Neural progenitor cell (in vitro differentiated cells): ENCODE results near the gene DOCK9. TPM values are rescaled to one million over a fixed set of nuclear protein-coding genes. Genes with fewer than 3 reads are reported as not detected.

Experiments
- DNase-seq: peaks from one replicate; pipeline ENCODE4 v3.0.0-alpha.2; 2016; ENCODE audit warnings: low spot score
- H2AFZ ChIP-seq: fragments of 200-600 bp; sonication (generic); replicated peaks from 2 replicates; pipeline ENCODE4 v1.6.1; 2016; ENCODE audit warnings: antibody characterized with exemption
- H3F3A ChIP-seq: fragments of 200-600 bp; sonication (generic); 2 replicates; pipeline ENCODE4 v1.6.1; 2016; ENCODE audit warnings: antibody characterized with exemption, low read depth
- H3K27ac ChIP-seq: fragments of 200-600 bp; sonication (generic); 2 replicates; pipeline ENCODE4 v1.5.1; 2016; ENCODE audit warnings: mild to moderate bottlenecking
- H3K27me3 ChIP-seq: fragments of 200-600 bp; sonication (generic); 2 replicates; pipeline ENCODE4 v1.6.1; 2016; ENCODE audit warnings: mild to moderate bottlenecking, moderate library complexity
- H3K36me3 ChIP-seq: fragments of 200-600 bp; sonication (generic); 2 replicates; pipeline ENCODE4 v1.5.1; 2016
- H3K4me1 ChIP-seq: fragments of 200-600 bp; sonication (generic); 2 replicates; pipeline ENCODE4 v1.6.1; 2016; ENCODE audit warnings: mixed run types
- H3K4me2 ChIP-seq: fragments of 200-600 bp; sonication (generic); 2 replicates; pipeline ENCODE4 v1.6.1; 2016
- H3K4me3 ChIP-seq: fragments of 200-600 bp; sonication (generic); 2 replicates; pipeline ENCODE4 v1.5.1; 2016
- H3K79me2 ChIP-seq: fragments of 200-600 bp; sonication (generic); 2 replicates; pipeline ENCODE4 v1.6.1; 2016; ENCODE audit warnings: low read depth
- H3K9ac ChIP-seq: fragments of 200-600 bp; sonication (generic); 2 replicates; pipeline ENCODE4 v1.6.1; 2016
- H3K9me3 ChIP-seq: fragments of 200-600 bp; sonication (generic); 2 replicates; pipeline ENCODE4 v1.5.1; 2016; ENCODE audit warnings: low read depth
- H4K20me1 ChIP-seq: fragments of 200-600 bp; sonication (generic); 2 replicates; pipeline ENCODE4 v1.6.1; 2016; ENCODE audit warnings: low read depth
- H3K27ac Mint-ChIP-seq: 3 replicates; pipeline ENCODE4 v1.8.0; 2021; ENCODE audit warnings: mixed read lengths
- H3K27me3 Mint-ChIP-seq: 2 replicates; pipeline ENCODE4 v1.8.0; 2022; ENCODE audit warnings: low read depth, mild to moderate bottlenecking, inconsistent platforms, moderate library complexity, mixed read lengths; ENCODE audit not compliant: insufficient read depth
- H3K36me3 Mint-ChIP-seq: 3 replicates; pipeline ENCODE4 v1.8.0; 2021; ENCODE audit warnings: mixed read lengths
- H3K4me1 Mint-ChIP-seq: 3 replicates; pipeline ENCODE4 v1.8.0; 2021; ENCODE audit warnings: mixed read lengths
- H3K4me3 Mint-ChIP-seq: 3 replicates; pipeline ENCODE4 v1.8.0; 2021; ENCODE audit warnings: mild to moderate bottlenecking, moderate library complexity, mixed read lengths
- H3K9me3 Mint-ChIP-seq: 3 replicates; pipeline ENCODE4 v1.8.0; 2020; ENCODE audit warnings: mixed read lengths
- EZH2 ChIP-seq: fragments of 200-600 bp; sonication (generic); IDR thresholded peaks from 2 replicates; pipeline ENCODE4 v1.6.1; 2017; ENCODE audit warnings: antibody characterized with exemption, mild to moderate bottlenecking, moderate library complexity
- EZH2phosphoT487 ChIP-seq: fragments of 200-600 bp; sonication (generic); IDR thresholded peaks from 2 replicates; pipeline ENCODE4 v1.6.1; 2017; ENCODE audit warnings: antibody characterized with exemption
- total RNA-seq: library from RNA; depleted of rRNA; stranded (reverse); fragments of >200 nt; gene quantifications from 2 replicates; pipeline ENCODE4 v1.2.3, GENCODE V29; 2015; ENCODE audit warnings: low replicate concordance
- TF ChIP-seq, protein P1 (sequence below): fragments of 200-600 bp; sonication (generic); IDR thresholded peaks from 2 replicates; pipeline ENCODE4 v1.5.1; 2017; ENCODE audit warnings: antibody characterized with exemption, mild to moderate bottlenecking

Gene DOCK9
- total RNA-seq, 1 donor from 2014 or later = 16.6 TPM

DNA sequence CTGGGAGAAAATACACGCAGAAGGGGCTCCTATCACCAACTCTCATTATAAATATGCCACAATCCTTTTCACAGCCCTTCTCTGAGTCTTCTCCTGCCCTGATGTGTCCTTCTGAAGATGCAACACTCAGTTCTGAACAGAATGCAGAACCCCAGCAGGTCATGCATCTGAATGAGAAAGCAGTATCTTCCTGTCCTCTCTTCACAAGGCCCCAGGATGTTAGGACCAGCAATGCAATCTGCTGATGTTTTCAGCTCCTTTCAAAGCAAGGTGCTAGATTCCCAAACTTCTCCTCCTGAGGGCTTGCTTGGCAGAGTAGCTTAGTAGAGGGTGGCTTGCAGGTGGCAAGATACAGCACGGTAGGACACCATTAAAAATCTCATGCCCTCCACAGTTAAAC, 22.3 kb upstream of the DOCK9 start:
- Histone ChIP-seq H3K27me3 (no peaks in the 10 kb centered on the region), H3K79me2 (no peaks in the 10 kb centered on the region), H3K4me3 (no peak overlapping the region), H3K9ac (no peak overlapping the region), H4K20me1 (no peaks in the 10 kb centered on the region), H3K4me1 (peaks cover 10% of the 10 kb centered on the region), H3K36me3 (no peaks in the 10 kb centered on the region), H3F3A (peaks cover 4% of the 10 kb centered on the region), H3K4me2 (no peak overlapping the region), H3K27ac (no peak overlapping the region), H3K9me3 (no peaks in the 10 kb centered on the region), H2AFZ (no peak overlapping the region)
- DNase-seq = no peak
- TF ChIP-seq, protein P1, sequence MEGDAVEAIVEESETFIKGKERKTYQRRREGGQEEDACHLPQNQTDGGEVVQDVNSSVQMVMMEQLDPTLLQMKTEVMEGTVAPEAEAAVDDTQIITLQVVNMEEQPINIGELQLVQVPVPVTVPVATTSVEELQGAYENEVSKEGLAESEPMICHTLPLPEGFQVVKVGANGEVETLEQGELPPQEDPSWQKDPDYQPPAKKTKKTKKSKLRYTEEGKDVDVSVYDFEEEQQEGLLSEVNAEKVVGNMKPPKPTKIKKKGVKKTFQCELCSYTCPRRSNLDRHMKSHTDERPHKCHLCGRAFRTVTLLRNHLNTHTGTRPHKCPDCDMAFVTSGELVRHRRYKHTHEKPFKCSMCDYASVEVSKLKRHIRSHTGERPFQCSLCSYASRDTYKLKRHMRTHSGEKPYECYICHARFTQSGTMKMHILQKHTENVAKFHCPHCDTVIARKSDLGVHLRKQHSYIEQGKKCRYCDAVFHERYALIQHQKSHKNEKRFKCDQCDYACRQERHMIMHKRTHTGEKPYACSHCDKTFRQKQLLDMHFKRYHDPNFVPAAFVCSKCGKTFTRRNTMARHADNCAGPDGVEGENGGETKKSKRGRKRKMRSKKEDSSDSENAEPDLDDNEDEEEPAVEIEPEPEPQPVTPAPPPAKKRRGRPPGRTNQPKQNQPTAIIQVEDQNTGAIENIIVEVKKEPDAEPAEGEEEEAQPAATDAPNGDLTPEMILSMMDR = no peak
- no peak for TF ChIP-seq EZH2
- TF ChIP-seq EZH2phosphoT487 = no peak
- H3K36me3 Mint-ChIP-seq = no peaks in the 10 kb centered on the region
- H3K4me3 Mint-ChIP-seq = no peak overlapping the region
- H3K27ac Mint-ChIP-seq = no peak overlapping the region
- no peaks in the 10 kb centered on the region for H3K9me3 Mint-ChIP-seq
- H3K27me3 Mint-ChIP-seq = no peaks in the 10 kb centered on the region
- peaks cover 19% of the 10 kb centered on the region for H3K4me1 Mint-ChIP-seq

DNA sequence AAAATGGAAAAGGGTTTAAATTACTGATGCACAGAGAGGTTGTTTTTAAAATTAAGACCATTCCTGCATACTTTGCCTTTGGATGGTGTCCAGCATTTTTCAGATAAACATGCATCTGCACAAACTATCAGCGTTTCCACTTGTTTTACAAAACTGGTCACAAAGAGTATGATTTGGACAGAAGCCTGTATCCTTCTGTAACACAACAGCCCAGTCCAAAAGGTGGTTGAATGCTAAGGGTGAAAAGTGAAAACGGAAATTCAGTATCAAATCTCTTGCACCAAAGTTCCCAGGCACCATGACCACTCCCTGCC, 21.7 kb upstream of the DOCK9 start:
- no peak overlapping the region for H3K4me3 ChIP-seq
- peaks cover 19% of the 10 kb centered on the region for H3K4me1 Mint-ChIP-seq
- H3K79me2 ChIP-seq = no peaks in the 10 kb centered on the region
- no peak for TF ChIP-seq EZH2phosphoT487
- TF ChIP-seq EZH2 = no peak
- TF ChIP-seq, protein P1 = no peak
- H3K27me3 Mint-ChIP-seq = no peaks in the 10 kb centered on the region
- no peak overlapping the region for H2AFZ ChIP-seq
- H3K9me3 ChIP-seq = no peaks in the 10 kb centered on the region
- H3K27ac Mint-ChIP-seq = no peak overlapping the region
- no peak overlapping the region for H3K4me3 Mint-ChIP-seq
- H3K36me3 ChIP-seq = no peaks in the 10 kb centered on the region
- no peak overlapping the region for H3K4me2 ChIP-seq
- H3K36me3 Mint-ChIP-seq = no peaks in the 10 kb centered on the region
- no peak overlapping the region for H3K27ac ChIP-seq
- H4K20me1 ChIP-seq = no peaks in the 10 kb centered on the region
- DNase-seq = no peak
- peaks cover 4% of the 10 kb centered on the region for H3F3A ChIP-seq
- H3K9ac ChIP-seq = no peak overlapping the region
- H3K27me3 ChIP-seq = no peaks in the 10 kb centered on the region
- peaks cover 10% of the 10 kb centered on the region for H3K4me1 ChIP-seq
- H3K9me3 Mint-ChIP-seq = no peaks in the 10 kb centered on the region

DNA sequence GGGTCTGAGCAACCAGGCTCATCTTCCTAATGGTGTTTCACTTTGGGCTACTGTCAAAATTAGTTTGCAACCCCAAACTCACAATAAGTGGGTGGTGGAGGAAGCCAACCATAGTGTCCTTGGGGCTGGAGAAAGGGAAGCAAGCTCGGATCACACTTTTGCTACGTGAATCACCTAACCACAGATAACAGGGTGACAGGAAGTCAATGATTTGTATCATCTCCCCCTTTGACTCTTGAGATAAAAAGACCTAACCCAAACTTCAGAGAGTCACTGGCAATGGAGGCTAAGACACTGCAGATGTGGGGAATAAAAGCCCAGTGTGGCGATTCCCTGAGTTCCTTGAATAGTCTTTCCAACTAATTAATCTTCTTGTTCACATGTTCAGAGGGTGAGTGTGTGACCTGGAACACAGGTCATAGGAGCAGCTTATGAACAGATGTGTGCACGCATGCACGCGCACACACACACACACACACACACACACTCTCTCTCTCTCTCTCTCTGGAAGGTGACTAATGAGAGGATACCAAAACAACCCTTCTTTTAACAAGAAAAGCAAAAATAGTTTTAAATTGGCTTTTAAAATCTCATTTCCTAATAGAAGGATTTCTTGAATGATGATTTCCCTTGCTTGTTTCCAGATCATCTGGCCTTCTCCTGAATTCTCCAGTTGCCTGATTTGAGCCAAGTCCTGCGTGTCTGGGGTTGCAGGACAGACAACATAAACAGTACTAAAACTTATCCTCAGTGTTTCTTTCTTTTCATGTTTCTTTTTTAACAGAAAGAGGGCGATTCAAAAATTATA, 21.2 kb upstream of the DOCK9 start:
- peaks cover 10% of the 10 kb centered on the region for H3K4me1 ChIP-seq
- H2AFZ ChIP-seq = no peak overlapping the region
- H3K4me2 ChIP-seq = no peak overlapping the region
- no peaks in the 10 kb centered on the region for H3K27me3 Mint-ChIP-seq
- no peak for DNase-seq
- no peaks in the 10 kb centered on the region for H3K36me3 Mint-ChIP-seq
- no peaks in the 10 kb centered on the region for H3K79me2 ChIP-seq
- H4K20me1 ChIP-seq = no peaks in the 10 kb centered on the region
- H3K4me1 Mint-ChIP-seq = peaks cover 19% of the 10 kb centered on the region
- no peaks in the 10 kb centered on the region for H3K9me3 Mint-ChIP-seq
- no peak overlapping the region for H3K4me3 ChIP-seq
- no peak overlapping the region for H3K9ac ChIP-seq
- no peaks in the 10 kb centered on the region for H3K9me3 ChIP-seq
- H3F3A ChIP-seq = peaks cover 4% of the 10 kb centered on the region
- no peak overlapping the region for H3K27ac ChIP-seq
- H3K27me3 ChIP-seq = no peaks in the 10 kb centered on the region
- no peaks in the 10 kb centered on the region for H3K36me3 ChIP-seq
- TF ChIP-seq EZH2phosphoT487 (no peak), EZH2 (no peak)
- TF ChIP-seq, protein P1 = no peak
- no peak overlapping the region for H3K4me3 Mint-ChIP-seq
- no peak overlapping the region for H3K27ac Mint-ChIP-seq
